ENCODE results near the gene EXOC3L2.
"Not testable (repeated sequence)": the region's sequence is repeated elsewhere in the genome, so short reads cannot be mapped to it uniquely, and the experiment has no call there.

EXOC3L2 gene

GRCh38 chr19:45235485-45235884 is 9.7 kb downstream of the EXOC3L2 start:
- TF ChIP-seq POLR2AphosphoS5 (IDR thresholded peaks at IDR 0.05; ENCODE audit: low read depth, low read length) (no peak), TAF1 (IDR thresholded peaks at IDR 0.05; ENCODE audit: borderline replicate concordance, low read depth, low read length) (no peak), POLR2A (IDR thresholded peaks at IDR 0.05; ENCODE audit: low read depth, low read length) (no peak)
- DNase-seq (ENCODE audit: insufficient read length) (no peak), FAIRE-seq (no peak)

- no peak for FAIRE-seq
- TF ChIP-seq POLR2A (IDR thresholded peaks at IDR 0.05; ENCODE audit: low read depth, low read length) (no peak), TAF1 (IDR thresholded peaks at IDR 0.05; ENCODE audit: borderline replicate concordance, low read depth, low read length) (no peak), POLR2AphosphoS5 (IDR thresholded peaks at IDR 0.05; ENCODE audit: low read depth, low read length) (no peak)
- no peak for DNase-seq (ENCODE audit: insufficient read length)
Observed at GRCh38 chr19:45234089-45234869, 10.9 kb downstream of the EXOC3L2 start.

GRCh38 chr19:45231891-45232290 is 13.3 kb downstream of the EXOC3L2 start:
- DNase-seq (ENCODE audit: insufficient read length) (no peak), FAIRE-seq (no peak)
- TF ChIP-seq TAF1 (IDR thresholded peaks at IDR 0.05; ENCODE audit: borderline replicate concordance, low read depth, low read length) = no peak
- TF ChIP-seq POLR2AphosphoS5 (IDR thresholded peaks at IDR 0.05; ENCODE audit: low read depth, low read length) = no peak
- no peak for TF ChIP-seq POLR2A (IDR thresholded peaks at IDR 0.05; ENCODE audit: low read depth, low read length)

GRCh38 chr19:45229056-45229455 is 16.2 kb downstream of the EXOC3L2 start:
- FAIRE-seq = not testable (repeated sequence)

GRCh38 chr19:45224645-45225044 is 20.6 kb downstream of the EXOC3L2 start:
- no peak for TF ChIP-seq TAF1 (IDR thresholded peaks at IDR 0.05; ENCODE audit: borderline replicate concordance, low read depth, low read length)
- no peak for TF ChIP-seq POLR2A (IDR thresholded peaks at IDR 0.05; ENCODE audit: low read depth, low read length)
- TF ChIP-seq POLR2AphosphoS5 (IDR thresholded peaks at IDR 0.05; ENCODE audit: low read depth, low read length) = no peak
- DNase-seq (ENCODE audit: insufficient read length) (no peak), FAIRE-seq (no peak)

More at GRCh38 chr19:45229056-45229455, 16.2 kb downstream of the EXOC3L2 start:
- DNase-seq (ENCODE audit: insufficient read length) = not testable (repeated sequence)

GRCh38 chr19:45223879-45224278 is 21.3 kb downstream of the EXOC3L2 start:
- DNase-seq (ENCODE audit: insufficient read length) (no peak), FAIRE-seq (no peak)
- TF ChIP-seq POLR2A (IDR thresholded peaks at IDR 0.05; ENCODE audit: low read depth, low read length) = no peak
- no peak for TF ChIP-seq POLR2AphosphoS5 (IDR thresholded peaks at IDR 0.05; ENCODE audit: low read depth, low read length)

GRCh38 chr19:45222724-45223123 is 22.5 kb downstream of the EXOC3L2 start:
- FAIRE-seq = no peak

GRCh38 chr19:45218911-45219743 is 26.1 kb downstream of the EXOC3L2 start:
- TF ChIP-seq TAF1 (IDR thresholded peaks at IDR 0.05; ENCODE audit: borderline replicate concordance, low read depth, low read length) = no peak
- TF ChIP-seq POLR2AphosphoS5 (IDR thresholded peaks at IDR 0.05; ENCODE audit: low read depth, low read length) = no peak
- TF ChIP-seq POLR2A (IDR thresholded peaks at IDR 0.05; ENCODE audit: low read depth, low read length) = no peak
- no peak for FAIRE-seq
- DNase-seq (ENCODE audit: insufficient read length) = no peak

More at GRCh38 chr19:45222724-45223123, 22.5 kb downstream of the EXOC3L2 start:
- DNase-seq (ENCODE audit: insufficient read length) = no peak
- TF ChIP-seq POLR2AphosphoS5 (IDR thresholded peaks at IDR 0.05; ENCODE audit: low read depth, low read length) (no peak), TAF1 (IDR thresholded peaks at IDR 0.05; ENCODE audit: borderline replicate concordance, low read depth, low read length) (no peak), POLR2A (IDR thresholded peaks at IDR 0.05; ENCODE audit: low read depth, low read length) (no peak)

- TF ChIP-seq TAF1 (IDR thresholded peaks at IDR 0.05; ENCODE audit: borderline replicate concordance, low read depth, low read length) (no peak), POLR2A (IDR thresholded peaks at IDR 0.05; ENCODE audit: low read depth, low read length) (no peak), POLR2AphosphoS5 (IDR thresholded peaks at IDR 0.05; ENCODE audit: low read depth, low read length) (no peak)
- DNase-seq (ENCODE audit: insufficient read length) (no peak), FAIRE-seq (no peak)
Observed at GRCh38 chr19:45218426-45218825, 26.8 kb downstream of the EXOC3L2 start.

- FAIRE-seq = no peak
- TF ChIP-seq POLR2AphosphoS5 (IDR thresholded peaks at IDR 0.05; ENCODE audit: low read depth, low read length) (no peak), POLR2A (IDR thresholded peaks at IDR 0.05; ENCODE audit: low read depth, low read length) (no peak), TAF1 (IDR thresholded peaks at IDR 0.05; ENCODE audit: borderline replicate concordance, low read depth, low read length) (no peak)
- DNase-seq (ENCODE audit: insufficient read length) = no peak
Observed at GRCh38 chr19:45217957-45218334, 27.3 kb downstream of the EXOC3L2 start.

- FAIRE-seq (no peak), DNase-seq (ENCODE audit: insufficient read length) (no peak)
- TF ChIP-seq POLR2AphosphoS5 (IDR thresholded peaks at IDR 0.05; ENCODE audit: low read depth, low read length) (no peak), TAF1 (IDR thresholded peaks at IDR 0.05; ENCODE audit: borderline replicate concordance, low read depth, low read length) (no peak), POLR2A (IDR thresholded peaks at IDR 0.05; ENCODE audit: low read depth, low read length) (no peak)
Observed at GRCh38 chr19:45217193-45217956, 27.8 kb downstream of the EXOC3L2 start.
